22Rv1 (cell line): ENCODE data around the gene CDC23.

Experiments used
- H3K27ac ChIP-seq: fragments of 450-650 bp; 2 replicates; pipeline ENCODE4 v1.5.1; 2017
- ZFX ChIP-seq: fragments of 450-650 bp; IDR thresholded peaks from 2 replicates; pipeline ENCODE4 v1.6.1; 2017; ENCODE audit warnings: antibody characterized with exemption, borderline replicate concordance
- TF ChIP-seq, protein P1 (sequence below): fragments of 450-650 bp; IDR thresholded peaks from 2 replicates; pipeline ENCODE4 v1.5.1; 2017; ENCODE audit warnings: mild to moderate bottlenecking

CDC23 gene

DNA sequence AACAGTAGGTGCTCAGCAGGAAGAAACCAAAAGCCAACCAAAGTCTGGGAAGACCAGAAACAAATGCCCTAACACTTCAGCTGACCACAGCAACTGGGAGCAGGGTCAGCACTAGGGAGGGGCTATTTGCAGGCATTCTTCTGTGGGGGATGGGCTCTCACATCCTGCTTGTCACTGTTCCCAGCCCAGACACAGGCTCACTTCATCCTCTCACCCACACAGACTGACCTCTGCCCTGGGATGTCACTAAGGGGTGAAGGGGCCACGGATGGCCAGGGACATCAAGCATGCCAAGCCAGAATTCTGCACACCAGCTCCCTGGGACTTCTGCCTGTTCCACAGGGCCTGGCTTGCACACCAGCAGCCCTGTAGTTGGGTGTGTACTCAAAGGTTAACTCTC lies 32.6 kb upstream of the CDC23 start:
- H3K27ac ChIP-seq, result no peak overlapping the region
- TF ChIP-seq, protein P1, sequence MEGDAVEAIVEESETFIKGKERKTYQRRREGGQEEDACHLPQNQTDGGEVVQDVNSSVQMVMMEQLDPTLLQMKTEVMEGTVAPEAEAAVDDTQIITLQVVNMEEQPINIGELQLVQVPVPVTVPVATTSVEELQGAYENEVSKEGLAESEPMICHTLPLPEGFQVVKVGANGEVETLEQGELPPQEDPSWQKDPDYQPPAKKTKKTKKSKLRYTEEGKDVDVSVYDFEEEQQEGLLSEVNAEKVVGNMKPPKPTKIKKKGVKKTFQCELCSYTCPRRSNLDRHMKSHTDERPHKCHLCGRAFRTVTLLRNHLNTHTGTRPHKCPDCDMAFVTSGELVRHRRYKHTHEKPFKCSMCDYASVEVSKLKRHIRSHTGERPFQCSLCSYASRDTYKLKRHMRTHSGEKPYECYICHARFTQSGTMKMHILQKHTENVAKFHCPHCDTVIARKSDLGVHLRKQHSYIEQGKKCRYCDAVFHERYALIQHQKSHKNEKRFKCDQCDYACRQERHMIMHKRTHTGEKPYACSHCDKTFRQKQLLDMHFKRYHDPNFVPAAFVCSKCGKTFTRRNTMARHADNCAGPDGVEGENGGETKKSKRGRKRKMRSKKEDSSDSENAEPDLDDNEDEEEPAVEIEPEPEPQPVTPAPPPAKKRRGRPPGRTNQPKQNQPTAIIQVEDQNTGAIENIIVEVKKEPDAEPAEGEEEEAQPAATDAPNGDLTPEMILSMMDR, result no peak
- no peak for TF ChIP-seq ZFX

DNA sequence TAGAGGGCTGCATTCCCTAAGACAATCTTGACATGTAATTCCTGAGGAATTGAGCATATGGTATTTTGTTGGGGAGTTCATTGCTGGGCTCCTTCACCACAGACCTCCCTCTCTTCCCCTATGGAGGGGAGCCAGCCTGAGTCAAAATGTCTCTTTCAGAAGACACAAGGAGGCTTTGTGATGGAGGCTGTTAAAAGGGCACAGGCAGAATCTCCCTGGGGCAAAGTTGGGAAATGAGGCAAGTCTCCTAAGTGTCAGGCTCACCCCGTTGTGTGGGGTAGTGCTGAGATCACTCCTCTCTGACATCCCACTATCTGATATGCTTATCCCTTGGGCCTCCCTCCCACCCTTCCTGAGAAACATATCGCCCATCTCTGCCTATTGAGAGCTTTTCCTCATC lies 30.7 kb upstream of the CDC23 start:
- no peak for TF ChIP-seq ZFX
- TF ChIP-seq, protein P1, result no peak
- H3K27ac ChIP-seq, result no peak overlapping the region

DNA sequence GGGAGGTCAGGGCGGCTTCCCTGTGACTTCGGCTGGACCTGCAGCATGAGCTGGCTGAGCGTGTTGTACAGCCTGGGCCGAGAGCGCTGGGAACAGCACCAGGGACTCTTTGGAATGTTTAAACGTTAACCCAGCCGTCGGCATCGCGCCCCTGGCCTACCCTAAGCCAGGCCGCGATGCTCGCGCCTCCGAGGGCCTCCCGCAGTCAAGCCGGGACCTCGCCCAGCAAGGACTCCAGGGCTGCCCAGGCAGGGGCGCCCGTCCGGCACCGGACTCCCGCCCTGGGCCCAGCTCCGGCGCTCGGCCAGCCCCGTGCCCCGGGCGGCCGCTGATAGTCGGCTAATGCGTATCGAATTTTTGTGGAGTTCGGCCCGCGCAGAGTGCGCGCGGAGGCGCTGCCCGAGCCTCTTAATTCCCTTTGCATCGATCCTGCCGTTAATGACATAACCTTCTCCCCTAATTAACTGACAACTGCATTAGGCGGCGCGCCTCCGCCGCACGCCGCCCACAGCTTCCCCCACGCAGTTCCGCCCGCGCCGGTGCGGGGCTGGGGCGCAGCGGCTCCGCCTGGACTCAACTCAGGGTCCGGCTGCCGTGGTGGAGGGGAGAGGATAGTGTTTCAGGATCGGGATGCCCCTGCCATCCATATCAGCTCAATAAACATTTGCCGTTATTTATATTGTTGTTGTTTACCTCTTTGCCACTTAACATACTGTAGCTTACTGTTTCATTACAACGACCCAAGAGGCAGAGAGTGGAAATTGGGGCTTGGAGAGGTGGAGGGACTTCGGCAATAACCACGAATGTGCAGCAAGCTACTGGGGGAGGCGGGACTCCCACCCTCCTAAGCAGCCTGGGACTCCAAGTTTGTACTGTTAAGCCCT lies 28.8 kb upstream of the CDC23 start:
- no peak overlapping the region for H3K27ac ChIP-seq

DNA sequence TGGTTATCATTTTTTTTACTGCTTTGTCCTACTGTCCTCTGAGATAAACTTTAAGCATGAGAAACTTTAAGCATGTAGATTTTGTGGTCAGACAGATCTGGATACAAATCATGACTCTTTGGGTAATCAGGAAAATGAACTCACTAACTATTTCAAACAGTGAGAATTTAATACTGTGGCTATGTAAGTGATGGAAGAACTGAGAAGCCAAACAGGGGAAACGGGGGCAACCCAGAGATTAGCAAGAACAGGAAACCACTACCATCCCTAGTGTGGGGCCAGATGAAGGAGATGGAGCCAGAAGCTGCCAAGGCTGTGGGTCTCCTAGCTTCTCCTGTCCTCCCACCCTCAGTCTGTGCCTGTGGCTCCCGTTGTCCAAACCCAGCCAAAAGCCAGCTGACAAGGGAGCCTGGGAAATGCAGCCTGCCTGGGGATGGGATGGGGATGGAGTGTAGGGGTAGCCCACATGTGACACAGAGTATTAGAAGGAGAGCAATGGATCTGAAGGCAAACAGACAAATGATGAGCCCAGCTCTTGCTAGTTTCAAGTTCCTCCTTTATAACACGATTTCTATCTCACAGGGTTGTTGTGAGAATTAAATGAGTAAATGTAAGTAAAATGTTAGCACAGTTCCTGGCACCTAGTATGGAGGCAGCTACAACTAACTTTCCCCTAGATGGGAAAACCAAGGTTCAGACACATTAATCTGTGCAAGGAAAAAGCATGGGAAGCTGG lies 27.7 kb upstream of the CDC23 start:
- H3K27ac ChIP-seq, result no peak overlapping the region
- TF ChIP-seq, protein P1, result no peak
- no peak for TF ChIP-seq ZFX

More for the DNA sequence above, 28.8 kb upstream of the CDC23 start:
- TF ChIP-seq, protein P1, result peak; percentile 19
- TF ChIP-seq ZFX, result no peak

DNA sequence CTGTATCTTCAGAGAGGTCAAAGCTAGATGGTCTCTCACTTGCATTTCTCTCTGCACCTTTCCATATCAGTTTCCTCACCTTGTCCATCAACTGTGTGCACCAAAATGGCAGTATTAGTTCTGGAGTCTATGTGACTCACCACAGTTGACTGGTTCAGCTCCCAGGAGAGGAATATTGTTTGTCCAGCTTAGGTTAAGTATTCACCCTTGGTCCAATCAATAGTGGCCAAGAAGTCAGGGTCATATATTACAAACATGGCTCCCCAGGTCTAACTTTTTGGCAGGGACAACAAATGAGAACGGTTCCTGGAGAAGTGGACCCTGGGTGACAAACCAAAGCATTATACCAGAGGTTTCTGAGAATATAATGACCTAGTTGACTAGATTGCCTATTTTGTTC lies 24.9 kb upstream of the CDC23 start:
- no peak overlapping the region for H3K27ac ChIP-seq
- TF ChIP-seq, protein P1, result no peak
- TF ChIP-seq ZFX, result no peak

DNA sequence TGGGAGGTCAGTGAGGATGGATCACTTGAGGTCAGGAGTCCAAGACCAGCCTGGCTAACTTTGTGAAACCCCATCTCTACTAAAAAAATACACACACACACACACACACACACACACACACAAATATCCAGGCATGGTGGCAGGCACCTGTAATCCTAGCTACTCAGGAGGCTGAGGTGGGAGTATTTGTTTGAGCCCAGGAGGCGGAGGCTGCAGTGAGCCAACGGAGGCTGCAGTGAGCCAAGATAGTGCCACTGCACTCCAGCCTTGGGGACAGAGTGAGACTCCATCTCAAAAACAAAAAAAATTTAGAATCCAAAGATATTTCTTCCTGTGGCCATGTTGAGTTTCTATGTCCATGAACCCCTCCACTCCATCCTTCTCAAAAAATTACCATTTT lies 21.5 kb upstream of the CDC23 start:
- no peak overlapping the region for H3K27ac ChIP-seq
- TF ChIP-seq ZFX, result no peak
- TF ChIP-seq, protein P1, result no peak

DNA sequence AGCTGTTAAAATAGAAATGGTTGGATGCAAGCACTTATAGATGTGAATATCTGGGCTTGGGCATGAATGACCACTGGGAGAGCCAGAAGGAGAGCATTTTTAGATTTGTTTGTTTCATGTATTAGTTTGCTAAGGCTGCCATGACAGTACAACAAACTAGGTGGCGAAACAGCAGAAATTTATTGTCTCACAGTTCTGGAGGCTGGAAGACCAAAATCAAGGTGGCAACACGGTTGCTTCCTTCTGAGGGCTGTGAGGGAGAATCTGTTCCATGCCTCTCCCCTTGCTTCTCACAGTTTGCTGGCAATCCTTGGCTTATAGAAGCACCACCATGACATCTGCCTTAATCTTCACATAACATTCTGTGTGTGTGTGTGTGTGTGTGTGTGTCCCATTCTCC lies 20.2 kb upstream of the CDC23 start:
- TF ChIP-seq, protein P1, result no peak
- no peak for TF ChIP-seq ZFX
- H3K27ac ChIP-seq, result no peak overlapping the region
